GM18498 (cell line): Measurements from ENCODE around the gene ANKRD18B.
"Not testable (repeated sequence)": the region's sequence is repeated elsewhere in the genome, so short reads cannot be mapped to it uniquely, and the experiment has no call there.

ENCODE experiments used
- ATAC-seq: cut with Tn5 transposase; IDR thresholded peaks from one replicate; pipeline ENCODE4 v1.9.1; 2021; ENCODE audit warnings: mild to moderate bottlenecking, moderate library complexity; ENCODE audit not compliant: unreplicated experiment

ANKRD18B gene

DNA sequence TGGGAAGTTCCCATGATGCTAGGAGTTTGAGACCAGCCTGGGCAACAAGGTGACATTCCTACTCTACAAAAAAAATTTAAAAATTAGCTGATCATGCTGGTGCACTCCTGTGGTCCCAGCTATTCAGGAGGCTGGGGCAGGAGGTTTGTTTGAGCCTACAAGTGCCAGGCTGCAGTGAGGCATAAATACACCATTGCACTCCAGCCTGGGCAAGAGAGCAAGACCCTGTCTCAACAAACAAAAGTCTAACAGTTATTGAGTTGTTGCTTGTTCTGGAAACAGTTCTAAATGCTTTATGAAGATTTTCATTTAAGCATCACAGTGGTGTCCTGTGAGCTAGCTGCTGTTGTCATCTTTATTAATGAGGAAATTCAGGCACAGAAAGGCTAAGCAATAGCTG is 4.0 kb downstream of the ANKRD18B start:
- ATAC-seq: not testable (repeated sequence)

GRCh38 chr9:33533958-33534357 is 9.9 kb downstream of the ANKRD18B start:
- not testable (repeated sequence) for ATAC-seq

DNA sequence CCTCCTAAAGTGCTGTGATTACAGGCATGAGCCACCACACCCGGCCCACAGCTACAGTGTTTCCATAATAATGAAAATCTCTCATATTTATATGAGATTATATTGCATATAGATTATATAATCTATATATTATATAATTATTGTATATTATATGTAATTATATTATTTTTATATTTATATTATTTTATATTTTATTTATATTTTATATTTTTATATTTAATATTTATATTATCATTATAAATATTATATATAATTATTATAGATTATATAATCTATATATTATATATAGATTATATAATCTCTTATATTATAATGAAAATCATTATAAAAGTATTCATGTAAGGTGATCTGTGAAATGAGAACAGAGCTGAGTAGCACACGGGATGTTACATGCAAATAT is 11.5 kb downstream of the ANKRD18B start:
- ATAC-seq: no peak

- not testable (repeated sequence) for ATAC-seq
Observed at GRCh38 chr9:33543463-33543862, 19.4 kb downstream of the ANKRD18B start.

DNA sequence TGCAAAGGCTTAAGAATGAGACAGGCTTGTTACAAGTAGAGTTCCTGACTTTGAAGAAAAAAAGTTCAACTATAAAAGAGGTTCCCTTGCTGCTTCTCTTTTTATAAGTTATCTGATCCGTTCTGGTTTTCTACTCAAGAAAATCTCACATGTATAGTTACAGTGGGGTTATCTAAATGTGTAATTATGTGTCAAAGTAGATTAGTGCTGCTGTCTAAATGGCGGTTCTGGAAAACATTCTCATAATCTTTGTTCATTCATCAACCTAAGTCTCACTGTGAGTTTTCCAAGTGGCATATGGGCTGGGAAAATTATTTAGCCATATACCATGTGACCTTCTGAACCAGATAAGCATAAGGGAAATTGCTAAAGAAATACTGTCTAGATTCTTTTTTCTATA is 21.7 kb downstream of the ANKRD18B start:
- not testable (repeated sequence) for ATAC-seq

DNA sequence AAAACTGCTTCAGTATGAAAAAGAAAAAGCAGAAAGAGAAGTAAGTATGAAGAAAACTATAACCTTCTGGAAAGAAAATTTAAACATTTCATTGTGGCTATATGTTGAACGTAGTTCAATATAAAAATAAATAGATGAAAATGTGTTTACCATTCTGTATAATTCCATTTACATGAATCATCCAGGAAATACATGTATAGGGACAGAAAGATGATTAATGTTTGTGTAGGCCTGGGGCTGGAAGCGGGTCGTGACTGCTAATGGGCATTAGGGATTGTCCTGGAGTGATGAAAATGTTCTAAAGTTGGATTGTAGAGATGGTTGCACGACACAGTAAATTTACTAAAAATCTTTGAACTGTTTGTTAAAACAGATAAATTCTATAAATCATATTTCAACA is 24.8 kb downstream of the ANKRD18B start:
- ATAC-seq: not testable (repeated sequence)

DNA sequence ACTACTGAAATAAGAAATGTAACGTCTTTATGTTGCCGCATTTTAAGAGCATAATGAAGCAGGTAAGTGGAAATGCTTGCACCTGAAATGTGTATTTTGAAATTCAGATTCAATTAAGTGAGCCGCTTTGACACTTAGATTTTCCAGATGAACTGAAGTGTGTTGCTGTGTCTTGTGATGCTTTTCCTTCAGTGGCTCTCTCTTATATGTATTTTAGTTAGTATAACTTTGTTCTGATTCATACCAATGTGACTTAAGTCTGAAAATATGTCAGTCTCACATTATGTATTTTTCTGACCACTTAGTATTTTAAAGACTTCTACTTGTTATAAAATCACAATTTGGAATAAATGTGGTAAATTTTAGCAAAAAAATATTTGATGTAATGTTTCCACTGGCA is 25.4 kb downstream of the ANKRD18B start:
- not testable (repeated sequence) for ATAC-seq

GRCh38 chr9:33551183-33551582 is 27.1 kb downstream of the ANKRD18B start:
- ATAC-seq: not testable (repeated sequence)

DNA sequence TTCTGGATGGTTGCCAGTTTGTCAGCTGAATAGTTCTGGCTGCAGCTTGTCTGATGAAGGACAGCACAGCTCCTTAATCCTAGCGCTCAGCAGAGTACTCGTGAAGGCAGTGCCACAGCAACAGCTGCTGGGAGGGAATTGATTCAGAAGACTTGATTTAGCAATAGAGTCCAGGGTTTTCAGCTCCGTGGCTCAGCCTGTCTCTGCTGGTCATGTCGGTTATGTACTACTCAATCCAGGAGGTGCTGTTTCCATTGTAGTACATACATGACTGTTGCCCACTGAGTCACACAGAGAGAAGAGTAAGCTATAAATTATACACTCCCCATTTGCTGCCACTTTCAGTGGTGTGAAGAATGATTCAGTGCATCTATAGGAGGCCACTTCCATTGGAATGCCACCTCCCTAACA is 28.3 kb downstream of the ANKRD18B start:
- ATAC-seq: not testable (repeated sequence)

- not testable (repeated sequence) for ATAC-seq
Observed at GRCh38 chr9:33560217-33560616, 36.2 kb downstream of the ANKRD18B start.

DNA sequence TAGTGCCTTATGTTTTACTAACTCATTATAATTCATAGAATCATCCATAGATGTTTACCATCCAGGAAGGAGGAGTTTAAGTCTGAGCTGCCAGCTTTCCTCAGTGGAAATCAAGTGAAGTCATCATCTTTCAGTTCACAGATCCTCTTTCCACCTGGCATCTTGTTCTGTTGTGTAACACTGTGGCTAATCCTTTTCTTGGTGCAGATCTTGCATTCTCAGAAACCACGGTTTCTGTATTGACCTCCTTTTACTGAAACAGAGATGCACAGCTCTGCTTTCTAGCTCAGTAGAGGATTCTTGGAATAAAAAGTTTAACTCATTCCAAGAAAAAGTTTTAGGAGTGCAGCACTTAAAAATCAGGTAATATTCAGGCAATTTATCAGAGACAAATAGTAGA is 38.1 kb downstream of the ANKRD18B start:
- not testable (repeated sequence) for ATAC-seq

DNA sequence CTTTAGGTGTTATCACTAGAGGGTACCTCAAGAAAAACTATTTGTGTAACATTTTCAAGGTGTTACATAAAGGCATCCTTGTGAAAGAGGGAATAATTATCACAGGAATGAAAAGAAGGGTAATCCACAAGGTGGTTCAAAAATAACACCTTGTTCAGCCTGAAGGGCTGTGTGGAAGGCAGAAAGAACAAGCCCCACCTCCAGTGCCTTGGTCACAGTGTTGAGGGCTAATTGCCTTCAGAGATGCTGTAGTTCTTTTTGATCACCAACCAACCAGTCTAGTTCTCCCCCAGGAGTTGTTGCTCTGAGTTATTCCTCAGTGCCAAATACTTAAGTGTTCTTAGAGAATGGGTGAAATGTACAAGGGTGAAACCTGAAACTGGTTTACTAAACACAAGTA is 43.7 kb downstream of the ANKRD18B start:
- not testable (repeated sequence) for ATAC-seq

- not testable (repeated sequence) for ATAC-seq
Observed at GRCh38 chr9:33577786-33578185, 53.7 kb downstream of the ANKRD18B start.

- not testable (repeated sequence) for ATAC-seq
Observed at GRCh38 chr9:33579996-33580395, 55.9 kb downstream of the ANKRD18B start.

DNA sequence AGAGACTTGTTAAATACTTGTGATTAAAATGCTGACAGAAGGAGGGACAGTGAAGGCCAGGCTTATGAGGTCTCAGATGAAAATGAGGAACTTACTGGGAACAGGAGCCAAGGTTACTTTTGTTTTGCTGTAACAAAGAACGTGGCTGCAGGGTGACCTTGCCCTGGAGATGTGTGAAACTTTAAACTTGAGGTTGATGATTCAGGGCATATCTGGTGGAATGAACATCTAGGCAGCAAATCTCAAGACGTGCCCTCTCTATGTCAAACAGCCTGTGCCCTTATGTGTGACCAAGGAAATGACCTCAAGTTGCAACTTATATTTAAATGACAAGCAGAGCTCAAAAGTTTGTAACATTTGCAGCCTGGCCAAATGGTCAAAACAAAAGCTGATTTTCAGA is 58.6 kb downstream of the ANKRD18B start:
- not testable (repeated sequence) for ATAC-seq

DNA sequence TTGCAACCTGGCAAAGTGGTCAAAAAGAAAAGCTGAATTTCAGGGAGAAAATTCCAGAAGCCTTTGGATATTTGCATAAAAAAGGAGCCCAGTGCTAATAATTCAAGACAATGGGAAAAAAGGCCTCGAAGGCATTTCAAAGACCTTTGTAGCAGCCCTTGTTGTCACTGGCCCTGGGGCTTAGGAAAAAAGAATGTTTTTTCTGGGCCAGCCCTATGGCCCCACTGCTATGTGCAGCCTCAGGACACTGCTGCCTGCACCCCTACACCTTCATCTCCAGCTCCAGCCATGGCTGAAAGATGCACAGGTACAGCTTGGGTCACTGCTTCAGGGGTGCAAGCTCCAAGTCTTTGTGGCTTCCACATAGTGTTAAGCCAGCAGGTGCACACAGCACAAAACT is 62.1 kb downstream of the ANKRD18B start:
- not testable (repeated sequence) for ATAC-seq

DNA sequence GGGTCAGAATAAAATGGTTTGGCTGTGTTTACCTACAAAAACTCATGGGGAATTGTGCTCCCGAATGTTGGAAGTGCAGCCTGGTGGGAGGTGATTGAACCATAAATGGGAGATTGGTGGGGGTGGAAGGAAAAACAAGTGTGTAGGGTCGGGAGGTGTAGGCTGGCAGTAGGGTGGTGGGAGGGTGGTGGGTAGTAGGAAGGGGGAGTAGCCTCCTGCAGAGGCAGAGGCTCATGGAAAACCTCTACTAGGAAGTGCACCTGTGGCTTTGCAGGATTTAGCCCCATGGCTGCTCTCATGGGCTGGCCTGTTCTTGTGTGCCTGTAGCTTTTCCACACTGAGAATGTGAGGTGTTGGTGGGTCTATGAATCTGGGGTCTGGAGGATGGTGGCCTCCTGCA is 63.7 kb downstream of the ANKRD18B start:
- ATAC-seq: not testable (repeated sequence)

- ATAC-seq: not testable (repeated sequence)
Observed at GRCh38 chr9:33588876-33589275, 64.8 kb downstream of the ANKRD18B start.

GRCh38 chr9:33590857-33591256 is 66.8 kb downstream of the ANKRD18B start:
- not testable (repeated sequence) for ATAC-seq

GRCh38 chr9:33596974-33597373 is 72.9 kb downstream of the ANKRD18B start:
- not testable (repeated sequence) for ATAC-seq

DNA sequence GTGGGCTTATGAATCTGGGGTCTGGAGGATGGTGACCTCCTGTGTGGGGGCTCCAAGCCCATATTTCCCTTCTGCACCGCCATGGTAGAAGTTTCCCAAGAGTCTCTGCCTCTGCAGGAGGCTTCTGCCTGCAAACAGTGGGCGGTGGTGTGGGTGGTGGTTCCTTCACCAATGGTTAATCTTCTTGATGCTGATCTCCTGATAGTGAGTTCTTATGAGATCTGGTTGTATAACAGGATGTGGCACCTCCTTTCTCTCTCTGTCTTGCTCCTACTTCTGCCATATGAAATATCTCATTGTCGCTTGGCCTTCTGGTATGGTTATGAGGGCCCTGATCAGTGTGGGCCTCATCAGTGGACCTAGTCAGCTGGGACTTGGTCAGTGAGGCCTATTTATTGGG is 73.3 kb downstream of the ANKRD18B start:
- ATAC-seq: not testable (repeated sequence)

DNA sequence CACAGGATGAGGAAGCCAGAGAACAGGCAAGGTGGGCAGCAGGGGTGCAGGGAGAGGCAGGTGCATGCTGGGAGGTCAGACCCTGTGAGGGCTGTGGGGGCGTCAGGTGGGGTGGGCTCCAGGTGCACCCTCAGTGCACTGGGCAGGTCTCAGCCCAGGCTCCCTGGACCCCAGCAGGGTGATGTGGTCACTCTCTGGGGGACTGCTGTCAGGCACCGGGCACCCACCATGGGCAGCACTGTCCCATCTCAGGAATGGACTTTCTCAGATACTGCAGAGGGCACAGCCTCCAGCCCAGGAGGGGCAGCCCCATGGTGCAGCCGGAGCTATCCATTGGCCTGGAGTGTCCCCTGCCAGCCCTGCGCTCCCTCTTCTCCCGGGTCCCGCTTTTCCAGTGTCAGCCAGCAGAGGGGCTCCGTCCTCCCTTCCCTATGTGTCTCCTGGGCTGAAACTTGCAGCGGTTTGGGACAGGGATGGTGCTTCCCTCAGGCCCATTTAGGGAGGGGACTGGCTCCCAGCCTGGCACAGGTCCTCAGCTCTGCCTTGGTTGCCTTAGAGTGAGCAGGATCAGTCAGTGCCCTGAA is 74.8 kb downstream of the ANKRD18B start:
- not testable (repeated sequence) for ATAC-seq

DNA sequence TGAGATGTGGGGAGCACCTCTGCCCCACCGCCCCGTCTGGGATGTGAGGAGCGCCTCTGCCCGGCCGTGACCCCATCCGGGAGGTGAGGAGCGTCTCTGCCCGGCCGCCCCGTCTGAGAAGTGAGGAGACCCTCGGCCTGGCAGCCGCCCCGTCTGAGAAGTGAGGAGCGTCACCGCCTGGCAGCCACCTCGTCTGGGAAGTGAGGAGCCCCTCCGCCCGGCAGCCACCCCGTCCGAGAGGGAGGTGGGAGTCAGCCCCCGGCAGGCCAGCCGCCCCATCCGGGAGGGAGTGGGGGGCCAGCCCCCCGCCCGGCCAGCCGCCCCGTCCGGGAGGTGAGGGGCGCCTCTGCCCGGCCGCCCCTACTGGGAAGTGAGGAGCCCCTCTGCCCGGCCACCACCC is 76.9 kb downstream of the ANKRD18B start:
- ATAC-seq: not testable (repeated sequence)
